ENCODE data around the gene GSTA5. TPM values are rescaled to one million over a fixed set of nuclear protein-coding genes. Genes with fewer than 3 reads are reported as not detected.
"Not testable (repeated sequence)": the region's sequence is repeated elsewhere in the genome, so short reads cannot be mapped to it uniquely, and the experiment has no call there.

GSTA5 gene
- total RNA-seq, 2 donors from 2014 or later: not detected

GRCh38 chr6:52802806-52803205 lies 37.8 kb downstream of the GSTA5 start:
- intact Hi-C loops (cut with DNase I): no loop called here
- no peak for DNase-seq (ENCODE audit: low spot score)

- intact Hi-C loops (cut with DNase I): no loop called here
These were observed 39.3 kb downstream of the GSTA5 start for GRCh38 chr6:52801188-52801841.

GRCh38 chr6:52799272-52799671 lies 41.3 kb downstream of the GSTA5 start:
- DNase-seq (ENCODE audit: low spot score); intact Hi-C loops (cut with DNase I): not testable (repeated sequence)

More at GRCh38 chr6:52801188-52801841, 39.3 kb downstream of the GSTA5 start:
- DNase-seq (ENCODE audit: low spot score): no peak

- intact Hi-C loops (cut with DNase I); DNase-seq (ENCODE audit: low spot score): not testable (repeated sequence)
These were observed 46.2 kb downstream of the GSTA5 start for GRCh38 chr6:52794366-52794765.

DNA sequence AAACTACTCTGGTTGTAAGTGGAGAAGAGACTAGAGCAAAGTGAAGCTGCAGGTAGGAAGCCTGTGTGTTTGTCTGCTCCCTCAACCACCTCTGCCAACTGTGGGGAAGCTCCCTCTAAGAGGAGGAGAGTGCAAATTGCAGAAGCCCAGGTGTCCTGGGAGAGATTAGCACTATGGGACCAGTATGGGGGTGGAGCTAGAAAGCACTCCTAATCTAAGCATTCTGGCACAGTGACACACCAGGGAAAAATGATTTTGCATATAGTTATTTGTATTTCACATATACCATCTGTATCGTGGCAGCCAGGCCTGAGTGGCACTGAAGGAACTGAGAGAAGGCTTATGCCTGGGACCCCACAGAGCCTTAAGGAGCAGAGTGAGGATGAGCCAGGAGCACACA lies 49.8 kb downstream of the GSTA5 start:
- intact Hi-C loops (cut with DNase I): no loop called here
- no peak for DNase-seq (ENCODE audit: low spot score)

DNA sequence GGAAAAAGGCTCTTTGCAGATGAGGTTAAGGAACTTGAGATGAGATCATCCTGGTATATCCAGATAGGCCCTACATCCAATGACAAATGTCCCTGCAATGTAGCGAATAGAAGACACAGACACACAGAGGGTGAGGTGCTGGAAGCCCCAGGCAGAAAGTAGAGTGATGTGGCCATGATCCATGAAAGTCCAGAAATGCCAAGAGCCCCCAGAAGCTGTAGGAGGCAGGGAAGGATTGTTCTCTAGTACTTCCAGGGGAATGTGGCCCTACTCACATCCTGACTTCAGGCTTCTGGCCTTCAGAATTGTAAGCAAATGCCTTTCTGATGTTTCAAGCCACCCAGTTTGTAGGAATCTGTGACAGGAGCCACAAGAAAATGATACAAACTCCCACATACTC lies 51.0 kb downstream of the GSTA5 start:
- DNase-seq (ENCODE audit: low spot score): not testable (repeated sequence)

GRCh38 chr6:52788478-52788877 lies 52.1 kb downstream of the GSTA5 start:
- intact Hi-C loops (cut with DNase I): no loop called here
- no peak for DNase-seq (ENCODE audit: low spot score)

More for the DNA sequence above, 51.0 kb downstream of the GSTA5 start:
- intact Hi-C loops (cut with DNase I): not testable (repeated sequence)

DNA sequence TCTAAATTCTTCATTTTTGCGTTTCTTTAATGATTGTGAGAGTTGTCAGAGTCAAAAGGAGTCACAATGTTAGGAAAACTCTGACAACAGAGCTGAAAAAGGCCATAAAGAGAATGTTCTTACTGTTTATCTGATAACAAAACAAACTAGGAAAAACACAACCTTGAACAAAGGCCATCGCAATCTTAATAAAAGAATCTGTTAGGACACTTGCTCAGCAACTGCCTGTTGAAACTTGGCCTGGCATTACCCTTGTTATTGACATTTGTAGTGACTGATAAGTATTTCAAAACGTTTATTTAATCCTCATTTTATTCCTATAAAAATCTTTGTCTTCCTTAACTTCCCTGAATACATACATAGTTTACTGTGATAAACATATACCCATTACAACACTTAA lies 52.7 kb downstream of the GSTA5 start:
- intact Hi-C loops (cut with DNase I): no loop called here
- no peak for DNase-seq (ENCODE audit: low spot score)

DNA sequence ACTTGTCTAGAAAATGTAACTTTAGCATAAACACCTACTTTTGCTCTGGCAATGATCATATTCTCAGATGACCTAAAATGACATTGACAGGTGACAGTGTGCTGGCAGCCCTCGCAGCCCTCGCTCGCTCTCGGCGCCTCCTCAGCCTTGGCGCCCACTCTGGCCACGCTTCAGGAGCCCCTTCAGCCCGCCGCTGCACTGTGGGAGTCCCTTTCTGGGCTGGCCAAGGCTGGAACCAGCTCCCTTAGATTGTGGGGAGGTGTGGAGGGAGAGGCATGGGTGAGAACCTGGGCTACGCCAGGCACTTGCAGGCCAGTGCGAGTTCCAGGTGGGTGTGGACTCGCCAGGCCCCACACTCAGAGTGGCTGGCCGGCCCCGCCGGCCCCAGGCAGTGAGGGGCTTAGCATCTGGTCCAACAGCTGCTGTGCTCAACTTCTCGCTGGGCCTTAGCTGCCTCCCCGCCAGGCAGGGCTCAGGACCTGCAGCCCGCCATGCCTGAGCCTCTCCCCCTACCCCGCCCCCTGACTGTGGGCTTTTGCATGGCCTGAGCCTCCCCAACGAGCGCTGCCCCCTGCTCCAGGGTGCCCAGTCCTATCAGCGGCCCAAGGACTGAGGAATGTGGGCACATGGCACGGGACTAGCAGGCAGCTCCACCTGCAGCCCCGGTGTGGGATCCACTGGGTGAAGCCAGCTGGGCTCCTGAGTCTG lies 54.2 kb downstream of the GSTA5 start:
- DNase-seq (ENCODE audit: low spot score): no peak
- intact Hi-C loops (cut with DNase I): no loop called here

- intact Hi-C loops (cut with DNase I); DNase-seq (ENCODE audit: low spot score): not testable (repeated sequence)
These were observed 57.8 kb downstream of the GSTA5 start for GRCh38 chr6:52782696-52783274.

DNA sequence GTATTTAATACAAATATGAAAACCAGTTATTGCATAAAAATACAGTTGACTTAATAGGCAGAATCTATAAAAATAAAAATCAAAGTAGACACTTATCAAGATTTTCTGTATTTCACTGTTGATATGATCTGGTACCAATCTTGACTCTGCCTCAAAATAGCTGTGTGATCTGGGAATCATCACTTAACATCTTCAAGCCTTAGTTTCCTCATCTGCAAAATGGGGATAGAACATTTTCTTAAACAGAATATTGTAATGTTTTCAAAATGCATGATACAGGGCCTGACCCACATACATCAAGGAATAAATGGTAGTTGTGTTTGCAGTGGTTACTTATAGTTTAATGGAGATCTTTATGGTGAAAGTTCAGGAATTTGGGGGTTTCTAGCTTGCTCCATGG lies 58.4 kb downstream of the GSTA5 start:
- DNase-seq (ENCODE audit: low spot score); intact Hi-C loops (cut with DNase I): not testable (repeated sequence)

Other genes starting within 250 kb of the GSTA5 start
- gene TMEM14A, start 169.7 kb downstream of the GSTA5 start, total RNA-seq: 10 to 100 TPM; 17.9 to 25.2 TPM
- not detected for gene GSTA2, start 77.3 kb downstream of the GSTA5 start, total RNA-seq
- not detected for gene GSTA1, start 37.0 kb downstream of the GSTA5 start, total RNA-seq
- not detected for gene GSTA3, start 68.9 kb upstream of the GSTA5 start, total RNA-seq
- gene GSTA4, start 154.5 kb upstream of the GSTA5 start, total RNA-seq: 10 to 100 TPM; 13.1 to 26.2 TPM
- gene CILK1, start 221.0 kb upstream of the GSTA5 start, total RNA-seq: 10 to 100 TPM; 12.4 to 20.1 TPM
- gene FBXO9, start 224.6 kb upstream of the GSTA5 start, total RNA-seq: 100 to 1,000 TPM in 1 of 2 donors, 10 to 100 TPM in 1; 99.5 to 126 TPM

Data from posterior vena cava (tissue), 2 donors.